H9 (cell line): ENCODE data around the gene ASB18. TPM values are rescaled to one million over a fixed set of nuclear protein-coding genes. Genes with fewer than 3 reads are reported as not detected.

Experiments
- DNase-seq: peaks from one replicate; pipeline ENCODE4 v3.0.0-alpha.2; 2017
- H2AFZ ChIP-seq: one replicate; pipeline ENCODE4 v1.6.1; 2013; ENCODE audit warnings: mild to moderate bottlenecking, low read length, control low read depth, moderate library complexity
- H2AK5ac ChIP-seq: 2 replicates; pipeline ENCODE4 v1.6.1; 2013; ENCODE audit warnings: low read length, control low read depth, mixed read lengths; ENCODE audit not compliant: insufficient read length
- H2BK120ac ChIP-seq: one replicate; pipeline ENCODE4 v1.6.1; 2013; ENCODE audit warnings: low read depth, mild to moderate bottlenecking, low read length, control low read depth, inconsistent platforms; ENCODE audit not compliant: poor library complexity, severe bottlenecking
- H2BK12ac ChIP-seq: 2 replicates; pipeline ENCODE4 v1.6.1; 2013; ENCODE audit warnings: low read length, control low read depth, mixed read lengths, low read depth; ENCODE audit not compliant: insufficient read length
- H2BK15ac ChIP-seq: 2 replicates; pipeline ENCODE4 v1.6.1; 2013; ENCODE audit warnings: low read depth, low read length, control low read depth
- H2BK20ac ChIP-seq: one replicate; pipeline ENCODE4 v1.6.1; 2013; ENCODE audit warnings: low read depth, mild to moderate bottlenecking, low read length, control low read depth, inconsistent platforms; ENCODE audit not compliant: poor library complexity, severe bottlenecking
- H2BK5ac ChIP-seq: 2 replicates; pipeline ENCODE4 v1.6.1; 2013; ENCODE audit warnings: low read length, control low read depth, mixed read lengths; ENCODE audit not compliant: insufficient read length
- H3K14ac ChIP-seq: 2 replicates; pipeline ENCODE4 v1.6.1; 2013; ENCODE audit warnings: low read length, control low read depth; ENCODE audit not compliant: insufficient read depth
- H3K18ac ChIP-seq: 2 replicates; pipeline ENCODE4 v1.6.1; 2013; ENCODE audit warnings: low read depth, mild to moderate bottlenecking, mixed read lengths, low read length, control low read depth; ENCODE audit not compliant: insufficient read length
- H3K23ac ChIP-seq: 2 replicates; pipeline ENCODE4 v1.6.1; 2013; ENCODE audit warnings: low read length, control low read depth, mixed read lengths, low read depth; ENCODE audit not compliant: insufficient read length
- H3K23me2 ChIP-seq: 2 replicates; pipeline ENCODE4 v1.6.1; 2013; ENCODE audit warnings: low read depth, mild to moderate bottlenecking, mixed read lengths, low read length, control low read depth; ENCODE audit not compliant: insufficient read length, poor library complexity, severe bottlenecking
- H3K27ac ChIP-seq: 2 replicates; pipeline ENCODE4 v1.5.1; 2013; ENCODE audit warnings: low read length, control low read depth, mixed read lengths, low read depth; ENCODE audit not compliant: insufficient read length
- H3K27me3 ChIP-seq: 2 replicates; pipeline ENCODE4 v1.6.1; 2013; ENCODE audit warnings: low read length, control low read depth, inconsistent platforms; ENCODE audit not compliant: insufficient read depth
- H3K4ac ChIP-seq: 2 replicates; pipeline ENCODE4 v1.6.1; 2013; ENCODE audit warnings: low read depth, mild to moderate bottlenecking, control low read depth, inconsistent platforms, low read length, moderate library complexity
- H3K4me1 ChIP-seq: 2 replicates; pipeline ENCODE4 v1.6.1; 2013; ENCODE audit warnings: low read length, control low read depth, inconsistent platforms; ENCODE audit not compliant: insufficient read depth
- H3K4me2 ChIP-seq: 2 replicates; pipeline ENCODE4 v1.6.1; 2013; ENCODE audit warnings: low read length, control low read depth, mixed read lengths; ENCODE audit not compliant: insufficient read length, insufficient read depth
- H3K56ac ChIP-seq: 2 replicates; pipeline ENCODE4 v1.6.1; 2013; ENCODE audit warnings: low read depth, mild to moderate bottlenecking, mixed read lengths, low read length, control low read depth; ENCODE audit not compliant: insufficient read length
- H3K79me1 ChIP-seq: 2 replicates; pipeline ENCODE4 v1.6.1; 2013; ENCODE audit warnings: low read depth, mild to moderate bottlenecking, moderate library complexity, low read length, control low read depth, inconsistent platforms; ENCODE audit not compliant: insufficient read depth, poor library complexity, severe bottlenecking
- H3K79me2 ChIP-seq: 2 replicates; pipeline ENCODE4 v1.6.1; 2013; ENCODE audit warnings: low read length, control low read depth, inconsistent platforms; ENCODE audit not compliant: insufficient read depth
- H3K9ac ChIP-seq: 2 replicates; pipeline ENCODE4 v1.6.1; 2013; ENCODE audit warnings: low read length, control low read depth, mixed read lengths; ENCODE audit not compliant: insufficient read length; ENCODE audit errors: extremely low read depth
- H3K9me3 ChIP-seq: one replicate; pipeline ENCODE4 v1.6.1; 2013; ENCODE audit warnings: low read depth, low read length, inconsistent platforms; ENCODE audit not compliant: control insufficient read depth
- H3T11ph ChIP-seq: one replicate; pipeline ENCODE4 v1.6.1; 2013; ENCODE audit warnings: mild to moderate bottlenecking, low read length, control low read depth, inconsistent platforms
- H4K20me1 ChIP-seq: one replicate; pipeline ENCODE4 v1.6.1; 2013; ENCODE audit not compliant: control insufficient read depth, insufficient read length, insufficient read depth
- H4K5ac ChIP-seq: 2 replicates; pipeline ENCODE4 v1.6.1; 2013; ENCODE audit warnings: low read depth, mild to moderate bottlenecking, mixed read lengths, low read length, control low read depth; ENCODE audit not compliant: insufficient read length
- H4K8ac ChIP-seq: replicated peaks from 2 replicates; pipeline ENCODE4 v1.6.1; 2013; ENCODE audit warnings: low read length, control low read depth, mixed read lengths, low read depth; ENCODE audit not compliant: insufficient read length
- H4K91ac ChIP-seq: 2 replicates; pipeline ENCODE4 v1.6.1; 2013; ENCODE audit warnings: low read depth, mild to moderate bottlenecking, moderate library complexity, mixed read lengths, low read length, control low read depth; ENCODE audit not compliant: insufficient read length
- H3K27ac Mint-ChIP-seq, 3 experiments: 2 replicates in 2 of 3; 3 replicates in 1 of 3; pipeline ENCODE4 v1.8.0; 2020 to 2021; ENCODE audit warnings: mixed read lengths in 3 of 3, mild to moderate bottlenecking in 1 of 3, moderate library complexity in 1 of 3
- H3K27me3 Mint-ChIP-seq: 2 replicates; pipeline ENCODE4 v1.8.0; 2021; ENCODE audit warnings: low read depth, mild to moderate bottlenecking, moderate library complexity, mixed read lengths
- H3K36me3 Mint-ChIP-seq, 3 experiments: 2 replicates in 2 of 3; 3 replicates in 1 of 3; pipeline ENCODE4 v1.8.0; 2020 to 2021; ENCODE audit warnings: low read depth in 3 of 3, mixed read lengths in 3 of 3; ENCODE audit not compliant: insufficient read depth in 1 of 3
- H3K4me1 Mint-ChIP-seq, 2 experiments: 2 replicates each; pipeline ENCODE4 v1.8.0; 2020; ENCODE audit warnings: mixed read lengths in 2 of 2
- H3K4me3 Mint-ChIP-seq, 2 experiments: 2 replicates in 1 of 2; 3 replicates in 1 of 2; pipeline ENCODE4 v1.8.0; 2020 to 2021; ENCODE audit warnings: mild to moderate bottlenecking in 2 of 2, mixed read lengths in 2 of 2, moderate library complexity in 1 of 2
- H3K9me3 Mint-ChIP-seq, 2 experiments: 2 replicates in 1 of 2; 3 replicates in 1 of 2; pipeline ENCODE4 v1.8.0; 2020; ENCODE audit warnings: mild to moderate bottlenecking in 2 of 2, mixed read lengths in 2 of 2, moderate library complexity in 1 of 2
- WGBS: extraction: QIAGEN DNeasy Blood & Tissue Kit; methylation state at CpG from one replicate; pipeline ENCODE4 v1.1.7; 2013; ENCODE audit warnings: missing lambda C conversion rate, low lambda C conversion rate, mixed read lengths; ENCODE audit not compliant: insufficient read length; ENCODE audit errors: extremely low coverage; 5-methylcytosine and 5-hydroxymethylcytosine counted together
- total RNA-seq: library from RNA; stranded (reverse); gene quantifications from 2 replicates; pipeline ENCODE4 v1.2.1, GENCODE V29; 2021
- TF ChIP-seq, protein P1 (sequence below): fragments of 200-600 bp; sonication (generic); conservative IDR thresholded peaks from 3 replicates; pipeline ENCODE4 v1.8.0; 2021; ENCODE audit warnings: antibody characterized with exemption, mild to moderate bottlenecking

ASB18 gene
- total RNA-seq, 1 experiment from 2014 or later: not detected

DNA sequence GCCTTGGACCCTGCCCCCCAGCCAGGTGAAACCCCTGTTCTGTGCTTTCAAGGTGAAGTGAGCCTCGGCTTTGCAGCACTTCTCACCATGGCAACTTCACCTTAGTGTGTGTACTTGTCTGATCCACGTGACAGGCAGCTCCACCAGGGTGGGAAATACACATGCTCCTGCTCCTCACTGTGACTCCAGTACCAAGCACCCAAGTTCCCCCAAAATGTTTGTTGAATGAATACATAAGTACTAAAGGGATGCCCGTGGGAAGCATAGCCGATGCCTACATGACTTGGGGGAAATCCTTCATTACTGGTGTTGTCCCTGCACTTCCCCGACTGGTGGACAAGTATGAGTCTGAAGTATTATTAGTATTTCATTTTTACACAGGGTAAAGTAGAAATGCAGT is 54.2 kb downstream of the ASB18 start:
- no peak overlapping the region for H3K4me3 Mint-ChIP-seq
- Histone ChIP-seq H3K4me1 (no peaks in the 10 kb centered on the region), H4K8ac (no peak overlapping the region), H4K20me1 (no peaks in the 10 kb centered on the region), H3K18ac (no peak overlapping the region), H3K79me1 (no peaks in the 10 kb centered on the region), H4K5ac (no peak overlapping the region), H2BK12ac (no peak overlapping the region), H3K27me3 (no peaks in the 10 kb centered on the region), H2AK5ac (no peak overlapping the region), H3K9ac (no peak overlapping the region), H3K23ac (no peak overlapping the region), H2BK15ac (no peak overlapping the region), H3K23me2 (no peaks in the 10 kb centered on the region), H2BK5ac (no peak overlapping the region), H3T11ph (no peak overlapping the region), H3K4ac (no peak overlapping the region), H3K27ac (no peak overlapping the region), H3K4me2 (no peak overlapping the region), H3K9me3 (no peaks in the 10 kb centered on the region), H3K56ac (no peak overlapping the region), H2AFZ (no peak overlapping the region), H3K79me2 (no peaks in the 10 kb centered on the region), H4K91ac (no peak overlapping the region), H2BK120ac (no peak overlapping the region), H2BK20ac (no peak overlapping the region), H3K14ac (no peak overlapping the region)
- no peak for DNase-seq
- H3K4me1 Mint-ChIP-seq: peaks cover 10 to 12% of the 10 kb centered on the region in 2 experiments; a peak in 3 of 4 replicates
- peaks cover 0 to 3% of the 10 kb centered on the region in 2 experiments; a peak in 4 of 5 replicates for H3K9me3 Mint-ChIP-seq
- TF ChIP-seq, protein P1, sequence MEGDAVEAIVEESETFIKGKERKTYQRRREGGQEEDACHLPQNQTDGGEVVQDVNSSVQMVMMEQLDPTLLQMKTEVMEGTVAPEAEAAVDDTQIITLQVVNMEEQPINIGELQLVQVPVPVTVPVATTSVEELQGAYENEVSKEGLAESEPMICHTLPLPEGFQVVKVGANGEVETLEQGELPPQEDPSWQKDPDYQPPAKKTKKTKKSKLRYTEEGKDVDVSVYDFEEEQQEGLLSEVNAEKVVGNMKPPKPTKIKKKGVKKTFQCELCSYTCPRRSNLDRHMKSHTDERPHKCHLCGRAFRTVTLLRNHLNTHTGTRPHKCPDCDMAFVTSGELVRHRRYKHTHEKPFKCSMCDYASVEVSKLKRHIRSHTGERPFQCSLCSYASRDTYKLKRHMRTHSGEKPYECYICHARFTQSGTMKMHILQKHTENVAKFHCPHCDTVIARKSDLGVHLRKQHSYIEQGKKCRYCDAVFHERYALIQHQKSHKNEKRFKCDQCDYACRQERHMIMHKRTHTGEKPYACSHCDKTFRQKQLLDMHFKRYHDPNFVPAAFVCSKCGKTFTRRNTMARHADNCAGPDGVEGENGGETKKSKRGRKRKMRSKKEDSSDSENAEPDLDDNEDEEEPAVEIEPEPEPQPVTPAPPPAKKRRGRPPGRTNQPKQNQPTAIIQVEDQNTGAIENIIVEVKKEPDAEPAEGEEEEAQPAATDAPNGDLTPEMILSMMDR: no peak
- peaks cover 4% of the 10 kb centered on the region for H3K27me3 Mint-ChIP-seq
- no CpG with 5 or more reads among the region's 5 CpGs for WGBS
- H3K36me3 Mint-ChIP-seq: no peaks in the 10 kb centered on the region; a peak in 1 of 7 replicates
- H3K27ac Mint-ChIP-seq: no peak overlapping the region
